ENCODE measurements around the gene KRTAP4-9.
"Not testable (repeated sequence)": the region's sequence is repeated elsewhere in the genome, so short reads cannot be mapped to it uniquely, and the experiment has no call there.

The KRTAP4-9 gene

GRCh38 chr17:41098481-41098880 is 6.7 kb upstream of the KRTAP4-9 start:
- DNase-seq: no peak

- DNase-seq: peak; percentile 55 to 59
These were observed 5.3 kb upstream of the KRTAP4-9 start for GRCh38 chr17:41099682-41100480.

- DNase-seq: no peak
These were observed 3.5 kb upstream of the KRTAP4-9 start, which contains the start of gene KRTAP4-16 for GRCh38 chr17:41101586-41102259. Gene KRTAP4-16, minus strand, starts transcription at chr17:41102209. Its CDS starts 0 bp downstream, at chr17:41102209.

GRCh38 chr17:41103896-41104295 is 1.3 kb upstream of the KRTAP4-9 start:
- DNase-seq: no peak

- peak; percentile 28 to 67 for DNase-seq
These were observed 677 bp upstream of the KRTAP4-9 start for GRCh38 chr17:41104386-41105038.

GRCh38 chr17:41107941-41108450 is 2.8 kb downstream of the KRTAP4-9 start:
- no peak for DNase-seq

- not testable (repeated sequence) for DNase-seq
These were observed 3.7 kb downstream of the KRTAP4-9 start for GRCh38 chr17:41108728-41109386.

GRCh38 chr17:41111151-41111885 is 6.1 kb downstream of the KRTAP4-9 start:
- no peak for DNase-seq

GRCh38 chr17:41116297-41116696 is 11.1 kb downstream of the KRTAP4-9 start:
- no peak for DNase-seq

- not testable (repeated sequence) for DNase-seq
These were observed 12.7 kb downstream of the KRTAP4-9 start, which contains the start of gene KRTAP4-11 for GRCh38 chr17:41117846-41118386. Gene KRTAP4-11, minus strand, starts transcription at chr17:41118373. Its CDS starts 58 bp downstream, at chr17:41118315.

GRCh38 chr17:41118721-41119120 is 13.5 kb downstream of the KRTAP4-9 start:
- no peak for DNase-seq

- DNase-seq: not testable (repeated sequence)
These were observed 14.8 kb downstream of the KRTAP4-9 start for GRCh38 chr17:41119696-41120690.

GRCh38 chr17:41121742-41122141 is 16.6 kb downstream of the KRTAP4-9 start:
- no peak for DNase-seq

GRCh38 chr17:41123292-41123990 is 18.3 kb downstream of the KRTAP4-9 start:
- not testable (repeated sequence) for DNase-seq

- not testable (repeated sequence) for DNase-seq
These were observed 18.8 kb downstream of the KRTAP4-9 start, which contains the start of gene KRTAP4-12 for GRCh38 chr17:41123991-41124371. Gene KRTAP4-12, minus strand, starts transcription at chr17:41124182. Its CDS starts 60 bp downstream, at chr17:41124122.

GRCh38 chr17:41125064-41125463 is 19.9 kb downstream of the KRTAP4-9 start:
- DNase-seq: no peak

GRCh38 chr17:41126412-41126811 is 21.2 kb downstream of the KRTAP4-9 start:
- no peak for DNase-seq

- DNase-seq: no peak
These were observed 22.2 kb downstream of the KRTAP4-9 start for GRCh38 chr17:41127371-41127770.

- DNase-seq: peak; percentile 23 to 60
These were observed 26.8 kb downstream of the KRTAP4-9 start for GRCh38 chr17:41131979-41132378.

All from SW 1271 (cell line).